UCSD-AML1 (cell line): ENCODE measurements around the gene PPP1R8.
"Not testable (repeated sequence)": the region's sequence is repeated elsewhere in the genome, so short reads cannot be mapped to it uniquely, and the experiment has no call there.

Source experiments
- DNase-seq: peaks from one replicate; lab custom pipeline; 2025; ENCODE audit not compliant: unreplicated experiment; lab: John Stamatoyannopoulos, UW

Gene PPP1R8

DNA sequence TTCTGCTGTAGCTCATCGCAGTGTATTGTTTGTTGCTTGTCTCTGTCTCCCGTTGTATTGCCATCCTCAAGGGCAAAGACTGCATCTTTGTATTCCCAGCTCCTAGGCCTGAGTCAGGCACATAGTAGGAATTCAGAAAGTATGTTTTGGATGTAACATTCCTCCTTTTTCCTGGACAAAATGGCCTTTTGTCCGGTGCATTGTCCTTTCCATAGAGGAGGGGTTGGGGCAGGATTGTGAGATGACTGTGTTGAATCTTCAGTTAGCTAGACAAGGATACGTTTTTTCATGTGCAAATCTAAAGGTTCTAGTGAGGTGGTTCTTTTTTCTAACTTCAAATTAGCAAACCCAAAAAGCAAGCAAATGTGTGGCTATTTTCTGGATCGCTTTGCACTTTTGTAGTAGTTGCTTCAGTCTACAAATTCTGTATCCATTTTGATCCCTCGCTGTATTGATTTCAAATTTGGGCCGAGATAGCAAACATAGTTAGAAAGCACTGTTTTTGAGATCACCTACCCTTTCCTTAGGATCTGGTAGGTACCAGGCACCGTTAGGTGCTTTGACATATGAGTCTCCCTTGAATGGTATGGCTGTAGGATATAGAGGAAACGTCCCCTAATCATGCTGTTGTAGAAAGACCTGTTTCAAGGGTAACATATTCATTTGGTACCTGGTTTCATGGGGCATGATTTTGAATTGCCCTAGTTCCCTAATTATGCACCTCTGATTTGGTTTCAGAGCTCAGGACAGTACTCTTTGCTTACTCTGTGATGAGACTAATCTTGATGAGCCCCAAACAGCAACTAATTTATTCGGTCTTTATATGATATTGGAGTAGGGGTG is 1.2 kb downstream of the PPP1R8 start:
- no peak for DNase-seq

DNA sequence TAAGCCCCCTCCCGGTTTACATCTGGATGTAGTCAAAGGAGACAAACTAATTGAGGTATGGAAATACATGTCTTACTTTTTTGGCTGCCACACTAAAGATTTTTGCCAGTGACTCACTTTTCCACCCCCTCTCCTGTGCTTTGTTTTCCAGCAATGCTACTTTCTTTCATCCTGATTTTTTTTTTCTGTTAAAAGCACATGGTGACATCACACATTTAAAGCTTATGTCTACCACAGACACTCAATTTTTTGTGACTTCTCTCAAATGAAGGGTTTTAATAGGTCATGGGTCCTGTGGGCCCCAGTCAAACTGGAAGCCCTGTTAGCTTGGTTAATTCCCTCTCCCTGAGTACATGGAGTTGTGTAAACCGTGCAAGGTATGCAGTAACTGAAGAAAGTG is 2.2 kb downstream of the PPP1R8 start:
- no peak for DNase-seq

DNA sequence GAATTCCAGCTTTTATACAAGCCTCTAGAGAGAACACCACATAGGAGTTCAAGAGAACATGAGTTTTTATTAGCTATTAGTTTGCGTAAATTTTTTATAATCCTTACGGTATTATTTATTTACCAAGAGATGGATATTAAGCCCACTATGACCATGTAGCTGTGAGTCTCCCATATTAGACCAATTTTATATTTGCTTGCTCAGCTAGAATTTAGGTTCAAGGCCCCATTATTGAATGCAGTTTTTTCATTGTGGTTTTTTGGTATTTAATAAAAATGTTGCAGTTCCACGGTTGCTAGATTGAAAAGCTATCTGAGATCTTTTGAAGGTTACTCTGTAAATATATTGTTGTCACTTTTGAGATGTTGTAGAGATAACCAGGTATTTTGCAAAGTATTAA is 2.9 kb downstream of the PPP1R8 start:
- no peak for DNase-seq

DNA sequence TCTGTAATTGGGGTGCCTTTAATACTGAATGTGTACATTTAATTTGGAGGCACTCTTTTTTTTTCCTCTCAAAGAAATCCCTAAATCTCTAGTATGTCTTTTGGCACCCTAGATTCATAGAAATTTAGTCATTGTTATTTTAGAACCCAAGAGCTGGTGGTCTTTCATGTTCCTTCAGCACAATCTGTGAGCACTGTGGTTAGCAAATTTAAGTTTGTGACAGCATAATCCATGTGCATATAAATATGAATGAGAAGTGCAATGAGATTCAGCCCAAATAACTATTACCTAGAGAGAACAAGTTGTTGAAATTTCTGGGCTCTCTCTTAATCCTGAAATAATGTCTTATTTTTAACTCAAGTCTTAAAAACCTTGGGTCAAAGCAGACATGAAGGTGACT is 4.5 kb downstream of the PPP1R8 start:
- no peak for DNase-seq

DNA sequence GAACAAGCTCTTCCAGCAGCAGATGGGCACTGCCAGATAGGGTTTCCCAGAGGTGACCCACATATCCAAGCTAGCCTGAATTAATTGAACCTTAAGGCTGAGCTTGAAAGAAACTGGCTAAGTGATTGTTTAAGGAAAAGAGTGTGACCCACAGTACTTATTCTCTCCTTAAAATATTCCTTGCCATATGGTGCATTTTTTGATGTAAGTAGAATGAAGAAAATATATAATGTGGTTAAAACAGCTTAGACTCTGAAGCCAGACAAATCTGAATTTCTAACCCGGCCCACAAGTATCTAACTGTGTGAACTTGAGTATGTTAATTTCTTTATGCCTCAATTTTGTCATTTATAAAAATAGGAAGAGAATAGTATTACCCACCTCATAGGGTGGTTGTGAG is 4.9 kb downstream of the PPP1R8 start:
- DNase-seq, result no peak

DNA sequence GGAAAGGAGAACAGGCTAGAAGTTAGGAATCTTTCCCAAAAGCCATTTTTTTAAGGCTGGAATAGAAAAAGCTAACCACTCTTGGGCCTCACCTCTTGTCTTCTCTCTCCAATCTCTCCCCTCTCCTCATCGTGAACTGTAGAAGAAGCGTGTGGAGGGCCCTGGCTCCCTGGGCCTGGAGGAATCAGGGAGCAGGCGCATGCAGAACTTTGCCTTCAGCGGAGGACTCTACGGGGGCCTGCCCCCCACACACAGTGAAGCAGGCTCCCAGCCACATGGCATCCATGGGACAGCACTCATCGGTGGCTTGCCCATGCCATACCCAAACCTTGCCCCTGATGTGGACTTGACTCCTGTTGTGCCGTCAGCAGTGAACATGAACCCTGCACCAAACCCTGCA is 19.4 kb downstream of the PPP1R8 start:
- DNase-seq, result no peak

DNA sequence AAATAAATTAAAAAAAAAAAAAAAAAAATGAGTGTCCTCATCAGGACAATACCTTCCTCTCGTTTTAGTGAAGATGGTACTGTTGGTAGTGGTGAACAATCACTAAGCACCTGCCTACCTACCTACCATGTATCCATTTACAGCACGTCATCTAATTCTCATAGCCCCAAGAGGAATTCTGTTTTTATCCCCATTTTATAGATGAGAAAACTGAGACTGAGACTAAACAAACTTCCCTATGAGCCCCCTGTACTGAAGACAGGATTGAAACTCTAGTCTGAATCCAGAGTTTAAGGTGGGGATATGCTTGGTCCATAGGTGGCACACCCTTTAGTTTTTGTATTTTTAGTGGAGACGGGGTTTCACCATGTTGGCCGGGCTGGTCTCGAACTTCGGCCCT is 24.5 kb downstream of the PPP1R8 start:
- no peak for DNase-seq

DNA sequence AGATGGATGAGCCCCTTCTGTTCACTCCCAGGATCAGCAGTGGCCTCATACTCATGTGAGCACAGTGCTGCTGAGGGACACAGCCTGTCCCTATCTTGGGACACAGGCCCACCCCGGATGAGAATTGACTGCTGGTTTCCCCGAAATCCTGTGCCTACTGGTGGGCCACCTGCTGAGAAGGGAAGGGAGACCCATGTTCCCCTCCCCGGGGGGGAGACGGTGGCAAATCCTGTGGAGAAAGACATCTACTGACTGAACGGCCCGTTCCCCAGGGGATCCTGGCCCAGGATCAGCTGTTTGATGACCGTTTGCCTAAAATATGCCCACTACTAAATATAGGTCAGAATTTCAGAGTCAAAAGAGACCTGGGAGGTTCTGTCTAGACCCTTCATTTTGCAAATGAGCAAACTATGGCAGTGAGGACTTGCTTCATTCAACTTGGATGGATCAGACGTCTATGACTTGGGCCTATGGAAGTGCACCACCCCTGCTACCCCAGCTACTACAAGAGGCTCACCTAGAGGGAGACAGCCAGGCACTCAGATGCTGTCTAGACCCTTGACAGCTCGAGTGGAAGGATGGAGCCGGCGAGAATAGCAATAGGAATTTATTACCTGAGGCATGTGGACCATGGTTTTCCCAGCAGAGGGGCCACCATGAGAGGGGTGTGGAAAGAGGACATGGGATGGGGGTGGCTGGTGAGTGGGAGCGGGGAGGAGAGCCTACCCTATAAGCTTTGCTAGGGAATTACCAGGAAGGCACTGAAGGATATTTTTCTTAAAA is 26.2 kb downstream of the PPP1R8 start:
- DNase-seq, result no peak

DNA sequence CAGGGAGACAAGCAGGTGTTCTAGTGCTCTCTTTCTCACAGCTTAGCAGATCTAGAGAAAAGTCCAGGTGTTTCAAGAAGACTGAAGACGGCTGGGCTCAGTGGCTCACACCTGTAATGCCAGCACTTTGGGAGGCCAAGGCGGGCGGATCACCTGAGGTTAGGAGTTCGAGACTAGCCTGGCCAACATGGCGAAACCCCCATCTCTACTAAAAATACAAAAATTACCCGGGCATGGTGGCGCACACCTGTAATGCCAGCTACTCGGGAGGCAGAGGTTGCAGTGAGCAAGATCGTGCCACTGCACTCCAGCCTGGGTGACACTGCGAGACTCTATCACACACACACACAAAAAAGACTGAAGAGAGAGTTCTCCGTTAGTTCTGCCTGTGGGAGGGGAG is 27.0 kb downstream of the PPP1R8 start:
- DNase-seq, result not testable (repeated sequence)

DNA sequence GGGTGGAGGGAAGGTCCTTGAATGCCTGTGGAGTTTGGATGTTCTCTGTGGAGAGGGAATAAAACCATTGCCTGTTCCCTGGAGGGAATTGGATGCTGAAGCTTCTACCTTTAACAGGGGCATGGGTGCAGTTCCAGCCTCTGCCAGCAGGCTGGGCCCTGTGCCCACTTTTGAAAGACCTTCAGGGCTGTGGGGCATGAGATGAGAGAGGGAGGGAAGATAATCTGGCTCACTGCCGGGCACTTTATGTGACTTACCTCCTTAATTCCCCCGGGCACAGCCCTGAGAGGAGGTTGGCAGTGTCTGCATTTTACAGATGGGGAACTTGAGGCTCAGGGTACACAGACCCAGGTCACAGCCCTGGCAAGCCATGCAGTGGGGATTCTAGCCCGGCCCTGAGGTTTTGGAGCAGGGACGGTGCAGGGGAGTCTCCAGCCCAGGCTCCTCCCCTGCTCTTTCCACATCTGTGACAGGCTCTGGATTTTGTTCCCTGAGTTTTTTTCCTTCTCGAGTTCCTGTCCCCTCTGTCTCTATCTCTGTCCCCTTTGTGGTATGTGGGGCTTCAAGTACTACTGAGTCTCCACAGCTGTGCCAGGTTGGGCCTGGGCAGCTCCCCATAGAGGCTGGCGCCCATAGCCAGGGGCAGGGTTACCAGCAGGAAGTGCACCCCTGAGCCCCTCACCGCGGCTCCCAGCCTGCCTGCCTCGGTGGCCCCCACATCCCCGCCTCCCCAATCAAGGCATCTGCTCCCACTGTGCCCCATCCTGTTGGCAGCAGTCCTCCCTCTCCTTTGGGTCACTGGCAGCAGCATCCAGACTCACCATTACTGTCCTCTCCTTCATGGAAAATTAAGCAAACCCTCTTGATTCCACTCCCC is 27.7 kb downstream of the PPP1R8 start:
- peak; percentile 82 for DNase-seq

DNA sequence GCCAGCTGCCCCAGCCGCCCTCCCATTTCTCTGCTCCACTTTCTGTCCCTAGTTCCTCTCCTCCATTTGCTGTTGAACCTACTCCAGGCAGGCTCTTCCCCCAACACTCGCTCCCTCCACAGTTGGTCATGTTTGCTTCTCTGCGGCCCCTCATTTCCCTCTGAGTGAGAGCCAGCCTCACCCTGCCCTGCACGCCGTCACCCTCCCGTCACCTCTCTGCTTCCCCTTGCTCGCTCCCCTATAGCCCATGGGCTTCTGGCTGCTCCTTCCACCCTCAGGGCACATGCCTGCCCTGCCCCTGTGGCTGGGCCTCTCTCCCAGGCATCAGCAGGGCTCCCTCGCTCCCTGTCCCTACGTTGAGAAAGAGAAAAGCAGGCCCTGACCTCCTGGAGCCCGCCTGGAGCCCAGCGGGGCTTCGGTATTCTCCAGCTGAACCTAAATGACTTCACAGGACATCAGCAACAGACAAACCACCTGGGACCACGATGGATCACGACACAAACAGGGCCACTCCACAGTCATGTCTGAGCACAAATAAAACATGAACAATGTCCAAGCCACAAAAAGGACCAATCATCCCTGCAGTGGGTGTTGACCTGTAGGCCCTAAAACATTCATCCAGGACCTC is 28.5 kb downstream of the PPP1R8 start:
- DNase-seq, result no peak

DNA sequence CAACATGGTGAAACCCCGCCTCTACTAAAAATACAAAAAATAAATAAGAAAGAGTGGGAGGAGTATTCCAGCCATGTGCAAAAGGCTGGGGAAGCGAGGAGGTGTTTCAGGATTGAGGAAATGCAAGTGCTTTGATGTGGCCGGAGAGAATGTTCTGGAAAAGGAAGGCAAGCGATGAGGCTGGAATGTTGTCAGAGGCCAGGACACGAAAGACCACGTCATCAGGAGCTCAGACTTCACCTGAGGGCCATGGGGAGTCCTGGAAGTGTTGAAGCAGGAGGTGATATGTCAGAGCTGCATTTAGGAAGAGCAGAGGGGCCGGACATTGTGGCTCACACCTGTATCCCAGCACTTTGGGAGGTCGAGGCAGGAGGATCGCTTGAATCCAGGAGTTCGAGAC is 30.9 kb downstream of the PPP1R8 start:
- DNase-seq, result no peak

DNA sequence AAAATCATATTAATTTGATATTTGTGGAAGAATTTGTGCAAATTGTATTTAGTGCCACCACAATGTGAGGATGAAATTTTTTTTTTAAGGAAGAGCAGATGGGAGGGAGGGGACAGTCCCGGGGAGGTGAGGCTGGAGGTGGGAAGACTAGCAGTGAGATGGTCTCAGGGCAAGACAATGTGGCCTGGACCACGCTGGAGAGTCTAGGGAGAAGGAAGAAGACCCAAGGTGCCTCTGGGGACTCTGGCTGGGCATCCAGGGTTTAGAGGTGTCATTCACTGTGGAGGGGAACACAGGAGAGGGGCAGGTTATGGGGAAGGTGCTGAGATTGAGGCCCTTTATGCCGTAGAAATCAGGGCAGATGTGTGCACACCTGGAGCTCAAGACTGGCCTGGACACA is 31.4 kb downstream of the PPP1R8 start:
- DNase-seq, result no peak

DNA sequence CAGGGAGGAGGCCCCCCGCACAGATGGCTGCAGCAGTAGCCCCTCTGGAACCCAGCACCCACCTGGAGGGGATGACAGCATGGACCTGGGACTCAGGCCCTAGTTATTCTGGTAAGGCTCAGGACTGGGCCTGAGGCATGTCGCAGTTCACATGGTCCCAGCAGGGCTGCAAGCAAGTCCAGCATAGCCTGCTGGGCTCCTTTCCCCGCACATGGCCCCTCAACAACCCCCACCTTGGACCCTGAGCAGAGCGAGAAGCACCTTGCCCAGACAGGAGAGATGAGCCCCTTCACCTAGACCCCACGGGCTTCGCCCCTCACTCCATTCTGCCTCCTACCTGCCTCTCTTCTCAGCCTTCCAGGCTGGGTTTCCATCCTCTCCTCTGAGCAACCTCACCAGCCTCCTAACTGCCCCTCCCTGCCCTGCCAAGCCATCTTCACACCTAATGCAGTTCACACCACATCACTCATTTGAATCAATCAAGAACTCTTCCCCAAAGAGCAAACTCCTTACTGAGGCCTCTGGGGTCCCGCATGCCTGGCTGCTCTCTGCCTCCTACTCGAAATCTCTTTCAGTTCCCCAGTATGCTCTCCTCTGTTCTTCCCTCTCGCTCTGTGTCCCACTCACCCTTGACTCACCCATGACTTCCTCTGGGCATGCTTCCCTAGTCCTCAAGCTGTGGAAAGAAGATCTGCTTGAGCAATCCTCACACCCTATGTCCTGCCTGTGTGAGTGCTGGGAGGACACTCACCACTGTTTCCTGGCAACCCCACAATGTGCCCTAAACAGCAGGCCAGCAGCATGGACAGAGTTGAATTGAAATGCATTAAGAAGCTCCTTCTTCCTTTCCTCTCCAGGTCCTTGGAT is 32.3 kb downstream of the PPP1R8 start:
- peak; percentile 50 for DNase-seq

DNA sequence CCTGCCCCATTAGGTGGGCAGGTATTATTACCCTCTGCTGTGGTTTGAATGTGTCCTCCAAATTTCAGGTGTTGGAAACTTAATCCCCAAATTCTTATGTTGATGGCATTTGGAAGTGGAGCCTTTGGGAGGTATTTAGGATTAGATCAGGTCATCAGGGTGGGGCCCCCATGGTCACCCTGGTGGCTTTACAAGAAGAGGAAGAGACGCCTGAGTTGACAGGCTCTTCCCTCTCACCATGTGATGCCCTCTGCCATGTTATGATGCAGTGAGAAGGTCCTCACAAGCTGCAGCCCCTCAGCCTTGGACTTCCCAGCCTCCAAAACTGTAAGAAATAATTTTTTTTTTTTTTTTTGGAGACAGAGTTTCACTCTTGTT is 32.9 kb downstream of the PPP1R8 start:
- DNase-seq, result no peak

DNA sequence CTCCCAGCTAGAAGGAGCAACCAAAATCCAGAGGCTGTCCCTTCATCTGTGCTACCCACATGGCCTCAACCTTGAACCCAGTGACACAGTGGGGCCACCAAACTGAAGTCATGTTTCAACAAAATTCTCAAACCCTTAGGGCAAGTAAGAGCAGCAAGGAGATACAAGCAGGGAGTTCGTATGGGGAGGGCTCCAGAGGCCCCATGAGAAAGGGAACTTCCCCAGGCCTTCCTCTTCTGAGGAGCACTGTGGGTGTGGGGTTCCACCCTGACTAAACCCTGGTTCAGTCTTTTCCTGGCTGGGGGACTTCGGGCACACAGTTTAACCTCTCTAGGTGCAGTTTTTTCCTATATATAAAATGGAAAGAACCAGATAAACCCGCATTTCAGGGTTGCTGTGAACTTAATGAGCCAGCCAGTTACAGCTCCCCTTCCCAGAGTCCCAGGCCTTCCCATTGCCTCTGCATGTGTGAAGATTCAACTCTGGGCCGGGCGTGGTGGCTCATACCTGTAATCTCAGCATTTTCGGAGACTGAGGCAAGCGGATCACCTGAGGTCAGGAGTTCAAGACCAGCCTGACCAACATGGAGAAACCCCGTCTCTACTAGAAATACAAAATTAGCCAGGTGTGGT is 33.8 kb downstream of the PPP1R8 start:
- peak; percentile 46 for DNase-seq

DNA sequence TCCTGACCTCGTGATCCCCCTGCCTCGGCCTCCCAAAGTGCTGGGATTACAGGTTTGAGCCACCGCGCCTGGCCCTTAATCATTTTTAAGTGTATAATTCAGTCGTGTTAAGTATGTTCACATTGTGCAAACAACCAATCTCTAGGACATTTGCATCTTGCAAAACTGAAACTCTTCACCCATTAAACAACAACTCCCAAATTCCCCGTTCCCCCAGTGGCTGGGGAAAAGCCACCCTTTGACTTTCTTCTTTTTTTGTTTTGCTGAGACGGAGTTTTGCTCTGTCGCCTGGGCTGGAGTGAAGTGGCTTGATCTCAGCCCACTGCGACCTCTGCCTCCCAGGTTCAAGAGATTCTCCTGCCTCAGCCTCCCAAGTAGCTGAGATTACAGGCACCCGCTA is 35.2 kb downstream of the PPP1R8 start:
- no peak for DNase-seq

DNA sequence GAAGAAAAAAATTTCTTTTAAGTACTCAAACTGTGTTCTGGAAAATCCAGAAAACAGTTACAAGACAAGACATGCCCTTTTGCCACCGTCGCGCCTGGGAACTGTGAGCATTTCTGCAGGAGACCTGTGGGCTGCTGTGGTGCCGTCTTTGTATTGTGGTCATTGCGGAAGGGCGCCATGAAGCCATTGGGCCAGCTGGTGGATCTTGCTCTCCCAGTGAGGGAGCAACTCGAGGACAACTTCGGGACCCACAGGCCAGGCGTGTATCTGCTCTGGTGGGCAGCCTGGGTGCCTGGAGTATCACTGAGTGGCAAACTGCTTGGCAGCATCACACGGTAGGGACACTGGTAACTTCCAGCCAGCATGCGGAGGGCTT is 38.0 kb downstream of the PPP1R8 start:
- DNase-seq, result no peak

DNA sequence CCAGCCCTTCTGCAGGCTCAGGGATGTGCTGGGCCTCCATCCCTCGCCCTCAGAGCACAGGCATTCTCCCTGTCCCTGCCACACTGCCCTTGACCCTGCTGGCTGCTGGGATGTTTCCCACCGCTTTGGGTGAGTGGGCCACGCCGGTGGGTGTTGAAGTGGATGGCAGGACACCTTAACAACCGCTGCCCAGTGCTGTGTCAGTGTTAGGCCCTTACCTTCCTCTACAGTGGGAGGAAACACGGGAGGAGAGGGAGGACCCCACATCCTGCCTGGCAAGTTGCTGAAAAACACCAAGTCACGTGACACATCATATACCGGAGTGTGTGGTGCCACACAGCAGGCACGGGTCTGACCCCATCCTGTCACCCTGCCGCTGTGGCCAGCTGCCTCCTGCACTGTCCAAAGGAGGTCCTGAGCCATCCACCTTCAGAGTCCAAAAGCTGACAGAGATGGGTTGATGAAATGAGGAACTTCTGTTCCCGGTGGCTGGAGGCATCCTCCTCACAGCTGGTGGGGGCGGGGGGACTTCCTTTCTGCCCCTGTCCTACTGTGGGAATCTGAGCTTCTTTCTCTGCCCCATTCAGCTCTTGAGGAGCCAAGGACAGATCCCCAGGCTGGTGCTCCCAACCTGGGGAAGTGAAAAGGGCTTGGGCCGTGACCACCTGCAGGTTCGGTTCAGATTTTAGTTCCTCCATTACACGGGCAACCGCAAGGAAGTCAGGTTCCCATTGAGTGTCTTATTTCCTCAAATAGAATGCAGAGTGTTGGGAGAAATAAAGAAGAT is 38.5 kb downstream of the PPP1R8 start:
- peak; percentile 85 for DNase-seq
